ENCODE data around the gene GSN.

DNA sequence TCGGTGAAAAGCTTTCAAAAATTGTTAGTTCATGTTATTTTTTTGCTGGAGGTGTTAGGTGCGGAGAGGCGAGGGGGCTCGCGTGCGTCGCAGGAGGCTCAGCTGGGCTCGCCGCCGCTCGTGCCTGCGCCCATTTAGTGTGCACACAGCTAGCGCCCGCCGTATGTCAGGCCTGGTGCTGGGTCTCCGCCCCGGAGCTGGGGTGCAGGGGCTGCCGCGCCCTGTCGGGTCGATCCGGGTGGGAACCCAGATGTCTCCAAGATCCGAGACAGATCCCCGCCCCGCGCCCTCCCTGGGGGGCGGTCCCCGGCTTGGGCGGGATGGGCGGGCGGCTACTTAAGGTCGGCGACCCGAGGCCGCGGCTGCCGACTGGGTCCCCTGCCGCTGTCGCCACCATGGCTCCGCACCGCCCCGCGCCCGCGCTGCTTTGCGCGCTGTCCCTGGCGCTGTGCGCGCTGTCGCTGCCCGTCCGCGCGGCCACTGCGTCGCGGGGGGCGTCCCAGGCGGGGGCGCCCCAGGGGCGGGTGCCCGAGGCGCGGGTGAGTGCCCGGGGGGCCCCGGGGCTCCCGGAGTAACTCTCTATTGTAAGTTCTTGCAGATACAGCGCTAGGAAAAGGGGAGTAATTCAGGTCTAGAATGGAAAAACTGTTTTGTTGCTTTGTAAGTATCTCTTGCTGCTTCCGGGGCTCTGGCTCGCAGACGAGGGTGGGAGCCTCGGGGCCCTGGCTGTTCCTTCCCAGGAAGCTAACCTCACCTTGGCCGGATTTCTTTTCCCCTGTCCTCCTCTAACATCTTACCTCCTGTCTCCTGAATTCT, 31.7 kb downstream of the GSN start:
- TF ChIP-seq POLR2A (IDR thresholded peaks at IDR 0.05) (no peak), POLR2AphosphoS5 (IDR thresholded peaks at IDR 0.05) (peak; percentile 33 to 53 (median 43))
- TF ChIP-seq, protein P1, sequence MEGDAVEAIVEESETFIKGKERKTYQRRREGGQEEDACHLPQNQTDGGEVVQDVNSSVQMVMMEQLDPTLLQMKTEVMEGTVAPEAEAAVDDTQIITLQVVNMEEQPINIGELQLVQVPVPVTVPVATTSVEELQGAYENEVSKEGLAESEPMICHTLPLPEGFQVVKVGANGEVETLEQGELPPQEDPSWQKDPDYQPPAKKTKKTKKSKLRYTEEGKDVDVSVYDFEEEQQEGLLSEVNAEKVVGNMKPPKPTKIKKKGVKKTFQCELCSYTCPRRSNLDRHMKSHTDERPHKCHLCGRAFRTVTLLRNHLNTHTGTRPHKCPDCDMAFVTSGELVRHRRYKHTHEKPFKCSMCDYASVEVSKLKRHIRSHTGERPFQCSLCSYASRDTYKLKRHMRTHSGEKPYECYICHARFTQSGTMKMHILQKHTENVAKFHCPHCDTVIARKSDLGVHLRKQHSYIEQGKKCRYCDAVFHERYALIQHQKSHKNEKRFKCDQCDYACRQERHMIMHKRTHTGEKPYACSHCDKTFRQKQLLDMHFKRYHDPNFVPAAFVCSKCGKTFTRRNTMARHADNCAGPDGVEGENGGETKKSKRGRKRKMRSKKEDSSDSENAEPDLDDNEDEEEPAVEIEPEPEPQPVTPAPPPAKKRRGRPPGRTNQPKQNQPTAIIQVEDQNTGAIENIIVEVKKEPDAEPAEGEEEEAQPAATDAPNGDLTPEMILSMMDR (IDR thresholded peaks at IDR 0.05), result no peak

All from breast epithelium (tissue), 3 donors.